Stimulated activated CD4-positive, alpha-beta T cell treated with anti-CD3 and anti-CD28 coated beads, Interleukin-4, amount 100 ng/mL, for 24 hours (primary cell): Measurements from ENCODE around the gene KMT5B.

ENCODE experiments used
- DNase-seq: peaks from one replicate; pipeline ENCODE4 v3.0.0-alpha.2; 2020

Gene KMT5B

DNA sequence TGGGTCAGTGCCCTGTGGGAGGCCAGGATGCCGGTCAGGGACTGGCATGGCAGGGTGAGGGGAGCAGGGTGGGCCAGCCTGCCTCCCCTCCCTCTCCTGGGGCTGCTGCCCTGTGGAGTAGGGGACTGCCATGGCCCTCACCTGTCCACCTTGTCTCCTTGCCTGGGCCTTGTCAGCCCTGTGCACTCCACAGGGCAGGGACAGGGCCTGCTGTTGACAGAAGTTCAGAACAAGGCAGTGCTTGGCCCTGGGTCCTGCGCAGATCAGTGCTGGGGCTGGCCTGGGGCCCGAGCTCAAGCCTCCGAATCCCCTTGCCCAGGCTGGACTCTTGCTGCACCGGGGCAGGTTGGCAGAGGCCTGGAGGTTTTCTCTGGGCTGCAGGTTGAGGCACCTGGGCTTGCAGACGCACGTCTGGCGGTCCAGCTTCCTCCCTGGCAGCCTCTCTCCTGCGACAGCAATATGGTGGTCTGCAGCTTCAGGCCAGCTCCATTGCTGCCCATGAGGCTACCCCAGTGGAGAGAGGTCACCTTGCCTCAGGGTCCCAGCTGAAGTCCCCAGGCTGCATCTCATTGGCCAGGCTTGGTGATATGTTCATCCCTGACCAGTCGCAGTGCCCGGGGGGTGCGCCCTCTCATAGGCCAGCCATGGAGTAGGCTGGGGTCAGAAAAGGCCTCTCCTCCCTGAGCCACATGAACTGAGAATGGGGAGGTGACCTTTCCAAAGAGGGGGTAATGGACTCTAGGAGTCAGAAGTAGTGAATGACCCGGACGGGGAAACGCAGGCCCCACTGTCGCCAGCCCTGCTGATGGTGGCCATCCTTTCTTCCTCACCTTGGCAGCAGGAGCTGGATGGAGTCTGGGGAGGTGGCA is 70.4 kb downstream of the KMT5B start:
- DNase-seq, result no peak

DNA sequence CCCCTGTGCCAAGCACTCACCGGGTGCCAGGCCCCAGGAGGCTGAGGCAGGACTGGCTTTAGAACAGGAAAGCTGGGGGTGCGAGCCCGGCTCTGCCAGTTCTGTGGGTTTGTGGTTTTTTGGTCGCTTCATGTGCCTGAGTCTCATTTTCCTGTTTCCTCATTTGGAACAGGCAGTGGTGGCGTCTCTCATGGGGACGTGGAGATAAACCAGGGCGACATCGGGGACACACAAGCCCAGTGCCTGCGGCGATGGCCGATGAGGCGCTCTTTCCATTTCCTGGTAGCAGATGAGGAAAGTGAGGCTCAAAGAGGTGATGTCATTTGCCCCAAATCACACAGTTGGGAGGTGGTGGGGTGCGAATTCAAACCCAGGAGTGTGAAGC is 71.1 kb downstream of the KMT5B start:
- peak; percentile 40 for DNase-seq

DNA sequence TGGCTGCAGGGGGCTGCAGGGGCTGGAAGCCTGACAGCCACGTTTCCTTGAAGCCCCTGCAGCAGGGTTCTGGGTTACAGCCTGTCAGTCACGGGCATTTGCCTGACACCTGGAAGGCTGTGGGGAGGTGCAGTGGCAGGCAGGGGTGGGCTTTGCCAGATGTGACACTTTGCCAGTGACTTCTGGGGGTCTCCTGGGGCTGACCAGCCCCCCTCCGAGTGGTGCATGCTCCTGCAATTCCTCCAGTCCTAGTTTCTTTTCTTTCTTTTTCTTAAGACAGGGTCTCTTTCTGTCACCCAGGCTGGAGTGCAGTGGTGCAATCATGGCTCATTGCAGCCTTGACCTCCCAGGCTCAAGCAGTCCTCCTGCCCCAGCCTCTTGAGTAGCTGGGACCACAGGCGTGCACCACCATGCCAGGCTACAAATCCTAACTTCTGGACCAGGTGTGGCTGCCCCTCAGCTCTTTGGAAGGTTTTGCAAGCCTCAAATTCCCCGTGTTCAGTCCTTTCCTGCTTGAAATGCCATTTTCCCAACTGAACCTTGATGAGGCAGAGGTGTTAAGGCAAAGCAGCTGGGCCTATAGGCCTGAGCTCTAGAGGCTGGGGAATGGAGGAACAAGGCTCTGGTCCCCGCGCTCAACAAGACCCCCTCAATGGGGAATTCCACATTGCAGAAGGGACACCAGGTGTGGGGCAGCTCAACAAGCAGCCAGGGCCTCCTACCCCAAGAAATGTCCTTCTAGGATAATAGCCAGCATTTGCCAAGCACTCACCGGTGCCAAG is 71.7 kb downstream of the KMT5B start:
- no peak for DNase-seq

DNA sequence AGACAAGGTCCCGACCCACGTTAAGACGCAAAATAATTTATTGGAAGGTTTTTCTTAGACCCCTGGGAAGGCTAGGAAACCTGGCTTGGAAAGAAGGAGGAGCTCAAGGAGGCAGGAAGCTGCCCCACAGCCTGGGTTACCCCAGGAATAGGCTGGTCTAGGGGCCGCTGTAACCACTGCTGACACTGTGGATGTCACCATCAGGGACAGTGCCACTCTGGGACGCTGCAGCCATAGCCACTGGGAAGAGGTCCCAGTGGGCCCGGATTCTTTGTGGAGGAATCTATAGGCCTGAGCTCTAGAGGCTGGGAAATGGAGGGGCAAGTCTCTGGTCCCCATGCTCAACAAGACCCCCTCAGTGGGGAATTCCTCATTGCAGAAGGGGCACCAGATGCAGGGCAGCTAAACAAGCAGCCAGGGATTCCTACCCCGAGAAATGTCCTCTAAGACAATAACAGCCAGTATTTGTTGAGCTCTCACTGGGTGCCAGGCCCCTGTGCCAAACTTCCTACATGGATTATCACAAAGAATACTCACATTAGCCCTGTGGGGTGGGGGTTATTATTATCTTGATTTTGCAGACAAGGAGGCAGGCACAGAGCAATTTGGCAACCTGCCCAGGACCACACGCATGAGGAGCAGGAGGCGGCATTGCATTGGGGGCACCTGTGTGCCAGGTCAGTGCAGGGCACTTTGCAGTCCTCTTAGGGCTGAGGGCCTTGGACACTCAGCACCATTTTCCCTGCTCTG is 72.4 kb downstream of the KMT5B start:
- no peak for DNase-seq

DNA sequence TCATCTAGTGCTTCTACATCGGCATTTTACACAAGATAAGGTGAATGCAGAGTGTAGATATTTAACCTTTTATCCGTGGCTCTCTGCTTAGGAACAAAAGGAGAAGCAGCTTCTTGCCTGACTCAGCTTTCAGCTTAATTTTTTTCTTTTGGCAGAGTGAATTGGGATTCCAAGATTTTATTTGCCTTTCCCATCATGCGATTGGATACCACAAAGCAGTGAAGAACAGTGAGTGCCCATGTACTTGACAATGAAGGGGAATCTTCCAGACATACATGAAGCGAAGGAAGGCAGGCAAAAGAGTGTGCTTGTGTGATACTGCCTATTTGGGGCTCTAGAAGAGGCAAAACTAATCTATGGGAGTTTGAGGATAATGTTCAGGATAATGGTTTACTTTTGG is 74.9 kb downstream of the KMT5B start:
- DNase-seq, result no peak

DNA sequence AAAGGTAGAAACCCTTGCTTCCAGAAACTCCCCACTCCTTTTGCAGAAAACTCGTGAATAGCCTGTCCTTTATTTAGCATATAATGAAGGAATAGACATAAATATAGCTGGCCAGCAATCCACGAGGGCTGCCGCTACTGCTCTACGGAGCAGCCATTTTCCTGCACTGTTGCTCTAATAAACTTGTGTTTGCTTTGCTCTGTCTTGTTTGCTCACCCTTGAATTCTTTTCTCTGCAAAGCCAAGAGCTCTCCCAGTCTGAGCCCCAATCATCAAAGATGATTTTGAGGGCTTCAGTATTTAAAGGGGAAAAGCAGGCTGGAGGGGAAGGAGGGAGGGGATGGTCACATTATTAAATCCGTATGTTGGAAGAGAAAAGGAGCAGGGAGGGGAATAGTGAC is 75.3 kb downstream of the KMT5B start:
- no peak for DNase-seq

DNA sequence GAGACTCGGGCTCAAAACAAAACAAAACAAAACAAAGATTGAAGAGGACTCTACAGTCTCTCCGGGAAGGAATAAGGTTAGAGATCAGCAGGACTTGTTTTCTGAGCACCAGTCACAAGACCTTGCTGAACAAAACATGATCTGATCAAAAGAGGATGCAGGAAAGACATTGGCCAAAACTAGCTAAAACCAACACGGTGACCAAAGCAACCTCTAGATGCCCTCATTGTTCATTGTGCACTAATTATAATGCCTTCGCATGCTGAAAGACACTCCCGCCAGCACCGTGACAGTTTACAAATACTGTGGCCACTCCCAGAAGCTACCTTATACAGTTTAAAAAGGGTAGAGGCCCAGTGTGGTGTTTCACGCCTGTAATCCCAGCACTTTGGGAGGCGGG is 76.2 kb downstream of the KMT5B start:
- DNase-seq, result no peak

DNA sequence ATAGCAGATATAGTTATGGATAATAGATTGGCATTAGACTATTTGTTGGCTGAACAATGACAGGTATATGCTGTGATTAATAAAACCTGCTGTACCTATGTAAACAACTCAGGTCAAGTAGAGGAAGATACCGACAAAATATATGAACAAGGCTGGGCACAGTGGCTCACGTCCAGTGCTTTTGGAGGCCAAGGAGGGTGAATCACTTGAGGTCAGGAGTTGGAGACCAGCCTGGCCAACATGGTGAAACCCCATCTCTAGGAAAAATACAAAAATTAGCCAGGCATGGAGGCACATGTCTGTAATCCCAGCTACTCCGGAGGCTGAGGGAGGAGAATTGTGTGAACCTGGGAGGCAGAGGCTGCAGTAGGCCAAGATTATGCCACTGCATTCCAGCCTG is 77.9 kb downstream of the KMT5B start:
- DNase-seq, result no peak

DNA sequence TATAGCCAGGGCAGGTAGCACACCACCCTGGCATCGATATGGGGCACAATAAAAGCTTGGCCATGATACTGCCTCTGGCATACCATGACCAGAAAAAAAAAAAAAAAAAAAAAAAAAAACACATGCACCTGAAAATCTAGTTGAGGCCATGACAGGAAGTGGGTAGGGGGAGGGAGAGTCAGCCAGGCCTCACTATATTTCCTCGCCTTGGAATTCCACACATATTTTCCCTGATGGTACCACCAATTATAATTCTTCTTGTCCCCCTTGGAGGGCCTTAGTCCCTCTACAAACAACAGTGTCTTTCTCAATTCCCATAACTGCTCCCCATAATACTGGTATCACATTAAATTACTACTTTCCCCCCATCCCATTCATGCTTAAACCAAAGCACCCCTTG is 79.3 kb downstream of the KMT5B start:
- DNase-seq, result no peak

DNA sequence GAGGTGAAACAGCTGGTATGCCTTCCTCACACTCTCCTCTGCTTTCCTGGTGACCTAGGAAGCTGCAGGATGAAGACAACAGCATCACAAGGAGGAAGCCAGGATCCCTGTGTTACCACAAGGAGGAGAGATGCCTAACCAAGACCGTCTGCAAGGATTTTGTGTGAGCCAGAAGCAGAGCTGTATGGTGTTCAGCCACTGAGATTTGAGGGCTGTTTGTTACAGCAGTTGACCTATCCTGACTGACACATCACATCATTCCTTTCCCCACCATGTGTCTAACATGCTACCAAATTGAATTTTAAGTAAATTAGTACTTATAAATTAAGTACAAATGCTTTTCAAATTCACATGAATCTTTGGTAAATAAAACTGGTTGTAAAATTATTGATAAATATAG is 83.0 kb downstream of the KMT5B start:
- DNase-seq, result no peak

DNA sequence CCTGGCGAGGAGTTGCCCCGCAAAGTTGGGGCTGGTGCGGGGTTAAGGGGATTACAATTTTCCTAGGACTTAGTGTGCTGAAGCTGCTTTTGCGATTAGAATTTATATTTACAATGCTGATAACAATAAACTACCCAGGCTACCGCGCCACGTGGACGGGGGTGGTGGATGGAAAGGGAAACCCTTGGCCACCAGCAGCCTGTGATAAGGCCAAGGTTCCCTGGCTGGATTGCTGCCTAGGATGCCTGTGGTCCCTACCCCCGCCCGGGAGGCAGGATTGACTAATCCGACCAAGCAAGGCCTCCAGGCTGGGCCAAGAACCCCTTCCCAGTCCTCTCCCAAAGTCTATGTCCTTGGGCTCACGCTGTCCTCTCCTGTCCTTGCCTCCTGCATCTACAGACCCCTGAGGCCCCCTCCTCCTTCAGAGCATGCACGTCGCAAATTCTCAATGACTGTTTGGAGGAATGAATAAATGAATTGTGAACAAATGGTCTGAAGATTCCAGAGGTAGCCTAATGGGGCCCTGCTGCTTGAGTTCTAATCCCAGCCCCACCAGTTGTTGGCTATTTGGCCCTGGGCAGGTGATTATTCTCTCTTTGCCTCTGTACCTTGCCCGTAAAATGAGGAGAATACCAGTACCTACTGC is 84.3 kb downstream of the KMT5B start:
- DNase-seq, result no peak

DNA sequence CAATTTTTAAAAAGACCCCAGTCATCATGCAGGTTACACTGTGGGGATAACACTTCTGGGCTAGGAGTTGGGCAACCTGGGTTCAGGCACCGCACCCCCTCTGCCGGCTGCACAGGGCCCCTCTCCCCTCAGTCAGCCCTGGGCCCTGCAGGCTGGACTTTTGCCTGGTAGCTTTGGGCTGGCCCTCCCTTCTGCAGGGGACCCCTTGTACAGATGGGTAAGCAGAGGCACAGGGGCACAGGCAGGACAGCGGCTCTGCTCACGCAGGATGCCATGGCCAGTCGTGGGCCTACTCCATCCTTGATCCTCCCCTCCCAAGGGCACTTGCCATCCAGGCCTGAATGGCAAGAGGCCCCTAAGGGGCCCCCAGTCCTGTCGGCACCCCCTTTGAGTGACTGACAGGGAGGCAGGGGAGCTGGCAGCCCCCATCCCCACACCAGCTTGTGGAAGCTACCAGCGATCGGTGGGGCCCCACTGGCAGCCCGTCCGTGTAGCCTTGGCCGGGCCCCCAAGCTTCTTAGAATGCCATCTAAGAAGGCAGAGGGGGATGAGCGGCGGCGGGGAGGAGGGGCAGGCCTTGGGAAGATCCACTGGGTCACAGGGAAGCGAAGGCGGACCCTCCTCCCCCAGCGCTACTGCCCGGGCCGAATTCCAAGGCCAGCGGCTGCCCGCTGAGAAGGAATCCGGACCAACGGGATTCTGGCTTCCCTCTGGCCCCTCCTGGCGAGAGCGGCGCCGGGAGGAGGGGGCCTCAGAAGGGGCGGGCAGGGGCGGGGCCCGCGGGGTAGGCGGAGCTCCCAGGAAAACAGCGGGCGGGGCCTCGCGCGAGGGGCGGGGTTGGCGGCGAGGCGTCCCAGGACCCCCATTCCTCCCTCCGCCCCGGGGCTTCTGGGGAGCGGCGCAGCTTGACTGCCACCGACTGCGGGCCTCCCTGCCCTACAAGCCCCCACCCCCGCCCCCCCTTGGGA is 85.1 kb downstream of the KMT5B start:
- no peak for DNase-seq

DNA sequence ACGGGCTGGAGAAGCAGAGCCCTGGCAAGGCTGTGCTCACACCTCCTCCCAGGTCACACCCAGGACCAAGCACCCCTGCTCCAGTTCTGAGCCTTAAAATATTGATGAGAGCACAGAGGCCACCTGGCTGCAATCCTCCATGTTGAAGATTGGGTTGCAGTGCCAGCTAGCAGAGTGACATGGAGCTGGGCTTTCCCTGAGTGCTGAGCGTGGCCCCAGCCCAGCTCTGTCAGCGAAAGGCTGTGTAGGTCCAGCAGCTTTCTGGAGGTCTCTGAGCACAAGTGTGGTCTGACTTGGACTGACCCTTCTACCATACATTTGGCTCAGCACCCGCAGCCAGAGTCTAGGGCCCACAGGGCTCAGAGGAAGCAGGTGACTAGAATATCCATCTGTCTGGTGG is 87.9 kb downstream of the KMT5B start:
- no peak for DNase-seq

DNA sequence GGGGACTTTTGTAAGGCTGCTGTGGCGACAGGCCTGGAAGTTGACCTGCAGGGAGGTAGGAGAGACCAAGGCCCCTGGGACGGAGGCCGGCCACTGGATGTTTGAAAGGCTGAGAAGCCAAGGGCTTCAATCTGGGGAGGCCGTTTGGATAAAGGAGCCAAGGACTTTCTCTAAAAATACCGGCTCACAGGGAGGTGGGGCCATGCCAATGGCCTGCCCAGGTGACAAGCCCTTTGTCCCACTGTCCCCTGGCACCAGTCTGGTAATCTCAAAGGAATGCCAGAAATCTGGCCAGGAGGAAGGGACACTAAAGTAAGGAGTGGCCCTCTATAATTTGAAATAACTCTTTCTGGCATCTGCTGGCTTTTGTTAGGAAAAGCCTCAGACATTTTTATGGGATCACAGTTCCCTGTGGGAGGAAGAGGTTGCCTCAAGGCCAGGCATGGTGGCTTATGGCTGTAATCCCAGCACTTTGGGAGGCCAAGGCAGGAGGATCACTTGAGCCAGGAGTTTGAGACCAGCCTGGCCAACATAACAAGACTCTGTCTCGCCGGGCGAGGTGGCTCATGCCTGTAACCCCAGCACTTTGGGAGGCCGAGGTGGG is 90.1 kb downstream of the KMT5B start:
- DNase-seq, result no peak

DNA sequence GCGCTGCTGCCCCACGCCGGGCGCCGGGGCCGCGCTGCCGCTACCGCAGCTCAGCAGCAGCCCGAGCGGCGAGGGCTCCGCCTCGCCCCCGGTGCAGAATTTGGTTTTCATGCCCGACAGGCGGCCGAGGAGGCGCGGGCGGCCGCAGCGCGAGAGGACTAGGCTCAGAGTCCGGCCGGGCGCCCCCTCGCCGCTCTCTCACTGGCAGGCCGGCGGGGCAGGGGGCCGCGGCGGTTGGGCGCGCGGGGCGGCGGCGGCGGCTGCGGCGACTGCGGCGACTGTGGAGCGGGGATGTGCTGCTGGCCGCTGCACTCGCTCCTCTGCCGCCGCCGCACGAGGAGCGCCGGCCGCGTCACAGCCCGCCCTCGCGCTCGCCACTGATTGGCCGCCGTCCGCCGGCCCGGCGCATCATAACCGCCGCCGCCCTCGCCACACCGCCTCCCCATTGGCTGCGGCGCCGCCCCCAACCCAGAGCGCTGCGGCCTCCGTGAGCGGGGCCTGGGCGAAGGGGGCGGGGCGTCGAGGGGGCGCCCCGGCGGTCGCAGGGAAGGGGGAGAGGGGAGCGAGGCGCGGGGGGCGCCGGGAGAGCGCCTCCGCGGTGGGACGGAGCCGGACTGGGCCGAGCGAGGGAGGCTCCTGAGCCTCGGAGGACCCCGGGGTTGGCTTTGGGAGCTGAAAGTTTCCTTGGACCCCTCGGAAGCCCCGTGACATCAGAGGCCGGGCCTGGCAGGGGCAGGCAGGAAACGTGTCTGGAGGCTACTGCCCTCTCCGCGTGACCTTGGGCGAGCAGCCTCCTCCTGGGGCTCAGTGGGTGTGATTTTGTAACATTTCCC is 91.8 kb downstream of the KMT5B start, which contains the start of gene CHKA:
Gene CHKA (minus strand): TSS at position 322 of the 833 bp plus-strand sequence. CDS start 211 bp downstream, at position 111.
- DNase-seq, result peak; percentile 87

DNA sequence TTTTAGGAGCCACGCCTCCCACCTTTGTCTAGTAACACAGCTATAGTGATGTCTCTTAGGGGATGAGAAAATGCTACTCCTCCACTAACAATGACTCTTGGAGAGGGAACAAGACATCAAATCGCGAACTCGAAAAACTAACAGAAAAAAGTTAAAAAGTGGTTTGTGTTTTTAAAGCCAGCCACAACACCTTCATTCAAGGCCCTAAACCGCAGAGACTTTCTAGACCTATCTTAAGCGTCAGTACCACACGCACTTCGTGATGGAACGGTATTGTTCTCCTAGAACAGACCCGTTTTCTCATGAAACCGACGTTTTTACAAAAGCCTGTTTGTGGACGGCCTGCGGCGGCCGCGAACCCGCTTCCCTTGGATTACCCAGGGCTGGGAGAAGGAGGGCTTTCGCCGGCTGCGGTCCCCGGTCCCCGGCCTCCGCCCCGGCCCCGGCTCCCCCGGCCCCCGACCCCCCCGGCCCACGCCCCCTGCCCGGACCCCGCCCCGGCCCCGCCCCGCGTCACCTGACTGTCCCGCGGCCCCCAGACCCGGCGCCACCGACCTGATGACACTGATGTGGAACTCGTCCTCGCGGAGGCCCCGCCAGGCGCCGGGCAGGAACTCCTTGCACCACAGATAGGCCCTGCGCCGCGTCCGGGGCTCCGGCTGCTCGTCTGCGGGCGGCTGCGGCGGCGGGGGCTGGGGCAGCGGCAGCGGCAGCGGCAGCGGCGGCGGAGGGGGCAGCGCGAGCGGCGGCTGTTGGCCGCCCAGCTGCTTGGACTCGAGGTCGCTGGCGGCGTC is 92.6 kb downstream of the KMT5B start:
- DNase-seq, result peak; percentile 34

DNA sequence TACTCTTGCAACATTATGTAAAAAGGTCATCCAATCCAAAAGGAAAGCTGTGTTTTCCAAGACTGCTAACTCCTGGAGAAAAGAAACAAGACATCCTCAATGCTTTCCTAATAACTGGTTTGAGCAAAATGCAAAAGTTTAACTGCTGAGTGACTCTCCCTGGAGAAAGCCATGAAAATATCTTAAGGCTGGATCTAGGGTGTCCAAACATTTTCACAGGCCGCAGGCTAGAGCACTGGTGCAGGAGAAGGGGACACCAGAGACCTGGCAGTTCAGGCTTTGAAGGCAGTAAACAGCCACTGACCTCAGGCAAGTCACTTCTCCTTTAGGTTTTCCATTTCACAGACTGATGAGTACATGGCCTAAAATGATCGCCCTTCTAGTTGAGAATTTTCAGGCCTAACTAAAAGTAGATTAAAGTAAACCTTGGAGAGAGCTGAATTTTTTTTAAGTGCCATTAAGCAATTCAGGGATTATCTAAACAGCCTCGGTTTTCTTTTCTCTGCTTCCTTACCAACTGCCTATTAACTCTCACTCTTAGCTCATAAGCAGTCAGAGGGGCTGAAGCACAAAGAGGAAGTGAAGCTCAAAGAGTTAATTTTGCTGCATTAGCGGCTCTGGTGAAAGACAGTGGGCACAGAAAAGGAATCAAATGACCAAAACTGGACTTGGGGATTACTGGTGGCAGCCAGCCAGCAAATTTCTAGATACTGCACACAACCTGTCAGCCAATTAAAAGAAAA is 94.2 kb downstream of the KMT5B start:
- no peak for DNase-seq

DNA sequence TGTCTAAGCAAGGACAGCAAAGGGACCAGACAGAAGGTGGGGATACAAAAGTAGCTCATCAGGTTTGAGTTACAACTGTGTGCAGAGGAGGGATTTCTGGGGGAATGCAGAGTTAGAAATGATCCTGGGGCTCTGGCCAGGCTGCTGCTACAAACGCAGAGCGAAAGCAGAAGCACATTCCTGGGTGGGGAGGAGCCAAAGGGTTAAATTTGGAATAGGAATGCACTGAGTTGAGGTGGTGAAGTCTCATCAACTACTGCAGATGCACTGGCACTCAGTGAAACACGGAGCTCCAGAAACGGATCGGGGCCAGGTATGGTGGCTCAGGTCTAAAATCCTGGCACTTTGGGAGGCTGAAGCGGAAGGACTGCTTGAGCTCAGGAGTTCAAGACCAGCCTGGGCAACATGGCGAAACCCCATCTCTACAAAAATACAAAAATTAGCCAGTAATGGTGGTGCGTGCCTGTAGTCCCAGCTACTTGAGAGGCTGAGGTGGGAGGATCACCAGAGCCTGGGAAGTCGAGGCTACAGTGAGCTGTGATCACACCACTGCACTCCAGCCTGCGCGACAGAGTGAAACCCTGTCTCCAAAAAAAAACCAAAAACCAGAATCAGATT is 95.1 kb downstream of the KMT5B start:
- no peak for DNase-seq
